CD4-positive, alpha-beta T cell treated with Interleukin-4 for 4 hours (primary cell): ENCODE results near the gene COL4A6.

Source experiments
- DNase-seq: peaks from one replicate; pipeline ENCODE4 v3.0.0-alpha.2; 2020

The COL4A6 gene

DNA sequence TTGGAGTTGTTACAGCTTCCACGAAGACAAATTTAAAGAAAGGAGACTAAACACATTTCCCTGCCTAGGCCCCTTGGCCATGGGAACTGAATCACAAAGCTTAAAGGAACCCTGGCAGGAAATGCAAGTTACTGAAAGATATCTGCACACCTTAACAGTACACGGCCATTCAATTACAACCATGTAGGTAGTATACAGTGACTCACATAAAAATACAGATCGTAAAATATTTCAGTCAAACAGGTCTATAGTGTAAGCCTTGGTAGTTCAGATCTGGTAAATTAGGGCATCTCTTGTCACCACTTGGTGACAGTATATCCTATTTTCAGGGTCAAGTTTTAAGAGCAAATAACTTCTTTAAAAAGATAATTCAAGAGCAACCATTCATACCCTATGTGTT lies 234.7 kb downstream of the COL4A6 start:
- DNase-seq: no peak

DNA sequence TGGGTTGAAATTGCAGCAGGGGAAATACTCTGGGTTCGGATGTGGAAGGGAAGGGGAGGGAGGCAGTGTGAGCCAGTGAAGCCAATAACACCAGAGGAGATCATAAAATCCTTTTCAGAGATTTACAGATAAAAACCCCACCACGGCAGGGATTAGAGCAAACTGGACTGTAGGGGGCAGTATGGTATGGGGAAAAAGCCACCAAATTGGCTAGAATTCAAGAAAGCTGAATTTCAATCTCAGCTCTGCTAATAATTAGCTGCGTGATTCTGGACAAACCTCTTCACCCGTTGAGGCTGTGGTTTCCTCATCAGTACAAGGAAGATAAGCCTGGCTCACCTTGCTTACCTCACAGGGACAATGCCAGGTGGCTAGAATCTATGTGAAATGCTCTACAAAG lies 238.5 kb downstream of the COL4A6 start:
- DNase-seq: peak; percentile 2

DNA sequence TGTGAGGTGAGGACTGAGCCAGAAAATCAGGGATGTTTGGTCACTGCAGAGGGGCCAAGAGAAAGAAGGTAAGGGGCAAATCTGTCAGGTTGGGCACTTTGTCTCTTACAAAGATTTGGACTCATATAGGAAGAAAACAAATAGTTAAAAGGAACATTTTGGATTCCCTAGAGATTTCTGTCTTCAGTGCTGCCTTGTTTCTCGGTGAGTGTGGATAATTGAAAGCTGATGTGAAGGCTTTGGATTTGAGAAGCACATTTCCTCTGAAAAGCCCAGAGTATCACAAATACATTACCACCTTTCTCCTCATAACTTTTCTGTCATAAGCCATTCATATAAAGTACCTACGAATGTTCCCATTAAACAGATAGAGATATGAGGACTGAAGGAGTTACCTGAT lies 239.2 kb downstream of the COL4A6 start:
- DNase-seq: no peak

DNA sequence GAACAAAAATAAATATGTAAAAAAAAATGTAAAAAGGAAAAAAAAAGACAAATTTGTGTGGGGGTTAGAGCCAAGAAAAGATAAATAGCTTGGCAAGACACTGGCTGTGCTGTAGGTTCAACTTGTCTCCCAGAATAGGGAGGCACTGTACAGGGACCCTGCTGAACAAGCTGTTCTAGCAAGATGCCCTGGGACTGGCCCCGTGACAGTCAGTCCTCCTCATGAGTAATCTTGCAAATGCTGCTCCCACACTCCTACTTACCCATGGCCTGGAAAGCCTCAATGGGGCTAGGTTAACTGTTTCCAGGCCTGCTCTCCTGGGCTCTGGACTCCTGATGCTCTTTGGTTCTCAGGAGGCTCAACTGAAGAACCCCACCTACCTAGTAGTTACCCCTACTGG lies 239.8 kb downstream of the COL4A6 start:
- DNase-seq: no peak

DNA sequence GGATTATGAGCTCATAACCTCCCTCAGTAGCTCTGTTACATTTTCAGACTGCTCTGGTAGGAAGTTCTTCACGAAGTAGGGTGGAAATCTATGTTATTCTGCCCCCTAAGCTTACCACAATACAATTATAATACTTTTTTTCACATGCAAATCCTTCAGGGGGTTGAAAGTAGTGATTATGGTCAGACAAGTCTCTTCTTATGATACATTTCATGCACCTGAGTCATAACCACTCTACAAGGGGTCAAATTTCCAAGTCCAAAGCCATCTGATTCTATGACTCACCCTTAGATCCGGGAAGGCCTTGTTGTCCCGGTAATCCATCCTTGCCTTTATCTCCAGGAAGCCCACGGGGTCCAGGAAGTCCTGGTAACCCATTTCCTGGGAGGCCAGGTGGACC lies 251.4 kb downstream of the COL4A6 start:
- DNase-seq: no peak

DNA sequence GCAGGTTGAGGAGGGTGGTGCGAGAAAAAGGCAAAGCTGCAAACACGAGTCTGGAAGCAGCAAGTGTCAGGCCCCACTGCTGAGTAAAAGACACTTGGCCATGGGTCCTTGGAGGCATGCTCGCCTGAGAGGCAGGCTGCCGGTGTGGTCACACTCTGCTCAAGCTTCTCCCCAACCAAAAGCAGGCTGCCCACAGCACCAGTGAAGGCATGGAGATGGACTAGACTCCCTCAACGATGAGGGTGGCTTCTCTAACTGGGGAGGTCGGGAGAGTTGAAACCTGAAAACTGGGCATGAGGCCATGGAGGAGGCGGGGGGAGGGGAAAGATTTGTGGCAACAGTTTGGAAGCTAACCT lies 260.1 kb downstream of the COL4A6 start:
- DNase-seq: no peak

DNA sequence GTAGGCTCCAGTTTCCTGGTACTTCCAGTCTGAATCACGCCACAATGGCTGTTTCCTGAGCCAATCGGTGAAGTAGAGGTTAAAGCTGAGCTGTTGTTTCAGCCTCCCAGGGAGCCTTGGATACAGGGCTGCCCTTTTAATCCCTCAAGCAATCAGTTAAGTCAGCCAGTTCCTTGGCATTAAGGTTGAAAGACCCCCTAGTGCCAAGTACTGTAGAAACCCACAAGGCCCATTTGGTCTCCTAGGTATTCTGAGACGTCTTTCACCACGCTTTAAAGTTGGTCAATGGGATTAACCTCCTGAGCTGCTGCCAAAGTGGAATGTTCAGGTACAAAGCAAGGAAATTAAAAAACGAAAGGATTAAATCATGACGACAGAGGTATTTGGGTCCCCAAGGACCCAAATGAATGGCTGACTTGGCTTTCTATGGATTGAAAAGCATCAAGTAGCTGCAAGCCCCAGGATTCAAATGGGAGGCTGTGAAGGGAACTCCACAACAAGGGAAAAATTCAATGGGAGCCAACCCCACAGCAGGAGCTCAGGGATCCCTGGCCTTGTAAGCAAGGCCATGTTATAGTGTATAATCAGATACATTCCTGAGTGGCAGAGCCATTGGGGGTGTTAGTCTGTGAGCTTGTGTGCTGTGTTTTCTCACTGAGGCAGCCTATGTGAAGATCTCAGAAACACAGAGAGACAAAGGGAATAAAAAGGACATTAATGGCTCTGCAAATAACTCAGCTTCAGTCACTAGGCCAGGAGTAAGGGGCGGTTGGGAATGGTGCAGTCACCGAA lies 260.7 kb downstream of the COL4A6 start:
- DNase-seq: no peak

DNA sequence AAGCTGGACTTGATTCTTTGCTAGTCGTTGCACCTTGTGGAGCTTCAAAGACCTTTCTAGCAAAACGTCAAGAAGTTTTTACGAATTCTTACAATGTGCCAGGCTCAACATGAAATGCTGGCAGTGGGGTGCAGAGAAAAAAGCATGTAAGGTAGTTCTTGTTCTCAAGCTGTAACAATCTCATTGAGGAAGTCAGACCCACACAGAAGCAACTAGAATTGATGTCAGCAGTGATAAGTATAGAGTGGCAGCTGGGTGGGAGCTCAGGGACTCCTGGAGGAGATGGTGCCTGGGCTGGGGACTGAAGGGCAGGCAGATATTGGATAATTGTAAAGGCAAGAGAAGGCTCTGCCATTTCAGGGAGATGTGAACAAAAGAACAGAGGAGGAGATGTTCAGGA lies 264.3 kb downstream of the COL4A6 start:
- no peak for DNase-seq

DNA sequence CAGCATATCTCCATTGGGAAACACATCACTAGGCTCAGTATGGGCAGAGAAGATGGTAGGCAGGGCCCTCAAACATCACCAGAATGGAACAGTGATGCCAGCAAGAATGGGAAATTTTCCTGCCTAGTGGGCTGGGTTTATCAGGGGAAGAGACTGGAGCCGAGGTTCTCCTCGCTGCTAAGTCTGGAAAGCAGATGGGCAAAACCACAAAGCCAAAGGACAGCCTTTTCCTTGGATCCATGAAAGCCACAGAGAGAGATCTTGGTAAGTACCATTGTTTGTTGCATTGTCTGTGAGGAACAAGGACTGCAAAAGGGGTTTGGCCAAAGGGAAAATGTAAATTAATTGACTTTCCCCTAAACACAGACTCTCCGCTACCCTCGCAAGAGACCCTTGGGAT lies 266.6 kb downstream of the COL4A6 start:
- DNase-seq: no peak

DNA sequence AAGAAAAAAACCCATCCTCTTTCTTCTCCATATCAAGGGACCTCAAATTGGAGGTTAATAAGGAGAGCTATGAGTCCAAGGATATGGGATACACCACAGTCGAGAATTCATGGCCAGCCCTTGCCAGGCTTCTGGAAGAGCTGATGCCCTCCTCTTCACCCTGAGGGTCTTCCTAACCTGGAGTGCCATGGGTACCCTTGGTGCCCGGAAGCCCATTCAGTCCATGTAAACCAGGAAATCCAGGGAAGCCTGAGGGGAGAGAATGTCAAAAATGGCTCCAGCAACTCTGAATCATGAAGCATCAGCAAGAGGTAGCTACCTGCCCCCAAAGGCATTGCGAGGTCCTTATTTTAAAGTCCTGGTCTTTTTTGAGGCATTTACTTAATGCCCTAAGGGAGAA lies 268.5 kb downstream of the COL4A6 start:
- no peak for DNase-seq

DNA sequence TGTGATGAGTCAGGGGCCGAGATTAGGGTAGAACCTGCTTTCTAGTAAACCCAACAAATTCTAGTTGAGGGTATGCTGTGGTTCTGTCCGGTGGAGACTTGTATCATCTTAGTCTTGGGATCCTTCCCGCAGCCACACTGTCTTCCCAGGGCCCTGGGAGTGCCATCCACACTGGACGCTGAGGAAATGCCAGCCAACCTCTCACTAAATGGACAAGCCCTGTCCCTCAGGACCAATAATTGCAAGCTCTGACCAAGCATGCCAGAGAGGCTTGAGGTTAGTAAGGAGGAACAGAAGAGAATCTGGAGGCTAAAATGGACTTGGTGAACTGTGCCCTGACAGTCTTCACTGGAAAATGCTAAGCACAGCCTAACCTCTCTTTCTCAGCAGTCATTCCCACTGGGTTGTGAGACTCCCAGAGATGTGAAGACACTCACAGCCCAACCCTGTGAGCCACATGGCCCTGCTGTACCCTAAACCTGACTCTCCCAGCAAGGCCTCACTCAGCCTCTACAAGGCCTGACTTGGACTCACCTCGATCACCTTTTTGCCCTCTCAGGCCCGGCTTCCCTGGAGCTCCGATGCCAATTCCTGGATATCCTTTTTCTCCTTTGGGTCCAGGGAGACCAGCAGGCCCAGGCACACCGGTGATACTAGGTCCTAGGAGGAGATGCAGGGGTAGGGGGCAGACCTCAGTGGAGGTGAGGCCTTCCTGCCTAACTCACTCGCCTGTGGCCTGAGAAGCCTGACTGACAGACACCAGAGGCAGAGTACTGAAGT lies 269.1 kb downstream of the COL4A6 start:
- no peak for DNase-seq

DNA sequence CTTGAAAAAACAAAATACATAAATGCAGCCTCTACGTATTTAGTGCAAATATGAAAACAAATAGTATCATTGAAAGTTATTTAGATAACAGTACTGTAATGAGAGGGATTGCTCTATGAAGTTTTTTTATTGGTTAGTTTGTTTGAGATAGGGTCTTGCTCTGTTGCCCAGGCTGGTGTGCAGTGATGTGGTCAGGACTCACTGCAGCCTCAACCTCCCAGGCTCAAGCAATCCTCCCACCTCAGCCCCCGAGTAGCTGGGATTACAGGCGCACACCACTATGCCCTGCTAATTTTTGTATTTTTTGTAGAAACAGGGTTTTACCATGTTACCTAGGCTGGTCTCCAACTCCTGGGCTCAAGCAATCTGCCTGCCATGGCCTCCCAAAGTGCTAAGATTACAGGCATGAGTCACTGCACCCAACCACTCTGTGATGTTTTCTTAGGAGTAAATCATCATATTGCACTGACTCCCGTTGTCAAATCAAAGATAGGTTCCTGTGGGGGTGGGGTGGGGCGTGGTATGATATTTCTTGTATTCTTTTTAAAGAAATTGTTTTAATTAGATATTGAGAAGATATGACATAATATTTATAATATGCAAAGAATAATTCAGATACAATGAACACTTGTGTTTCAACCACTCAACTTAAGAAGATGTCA lies 270.9 kb downstream of the COL4A6 start:
- DNase-seq: no peak

DNA sequence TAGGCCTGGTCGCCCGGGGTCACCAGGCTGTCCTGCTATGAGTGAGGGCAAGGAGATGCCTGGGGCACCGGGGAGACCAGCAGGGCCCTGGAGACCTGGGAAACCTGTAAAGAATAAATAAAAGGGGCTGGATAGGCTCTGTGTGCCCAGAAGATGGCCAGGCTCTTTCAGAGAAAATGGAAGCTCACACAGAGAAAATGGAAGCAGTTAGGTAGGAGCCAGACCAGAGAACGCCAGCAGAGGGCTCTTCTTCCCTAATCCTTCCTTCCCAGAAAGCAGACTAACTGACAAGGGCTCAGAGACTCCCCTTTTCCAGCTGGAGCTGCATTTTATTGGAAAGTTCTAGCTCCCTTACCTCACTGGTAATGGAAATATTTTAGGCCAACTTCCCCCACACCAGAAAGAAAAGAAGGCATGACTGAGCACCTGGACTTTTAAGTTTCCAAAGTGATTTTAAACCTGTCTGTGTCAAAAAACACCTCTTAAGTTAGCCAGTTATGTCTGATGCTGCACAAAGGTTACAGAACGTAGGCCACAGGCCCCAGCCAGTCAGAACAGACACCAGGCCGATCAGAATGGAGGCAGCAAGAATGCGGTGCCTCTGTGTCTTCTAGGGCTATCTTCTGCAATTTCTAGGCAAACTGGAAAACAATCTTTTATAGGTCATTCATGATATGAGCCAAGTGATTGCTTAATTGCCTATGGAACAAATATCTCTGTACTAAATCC lies 272.7 kb downstream of the COL4A6 start:
- no peak for DNase-seq

DNA sequence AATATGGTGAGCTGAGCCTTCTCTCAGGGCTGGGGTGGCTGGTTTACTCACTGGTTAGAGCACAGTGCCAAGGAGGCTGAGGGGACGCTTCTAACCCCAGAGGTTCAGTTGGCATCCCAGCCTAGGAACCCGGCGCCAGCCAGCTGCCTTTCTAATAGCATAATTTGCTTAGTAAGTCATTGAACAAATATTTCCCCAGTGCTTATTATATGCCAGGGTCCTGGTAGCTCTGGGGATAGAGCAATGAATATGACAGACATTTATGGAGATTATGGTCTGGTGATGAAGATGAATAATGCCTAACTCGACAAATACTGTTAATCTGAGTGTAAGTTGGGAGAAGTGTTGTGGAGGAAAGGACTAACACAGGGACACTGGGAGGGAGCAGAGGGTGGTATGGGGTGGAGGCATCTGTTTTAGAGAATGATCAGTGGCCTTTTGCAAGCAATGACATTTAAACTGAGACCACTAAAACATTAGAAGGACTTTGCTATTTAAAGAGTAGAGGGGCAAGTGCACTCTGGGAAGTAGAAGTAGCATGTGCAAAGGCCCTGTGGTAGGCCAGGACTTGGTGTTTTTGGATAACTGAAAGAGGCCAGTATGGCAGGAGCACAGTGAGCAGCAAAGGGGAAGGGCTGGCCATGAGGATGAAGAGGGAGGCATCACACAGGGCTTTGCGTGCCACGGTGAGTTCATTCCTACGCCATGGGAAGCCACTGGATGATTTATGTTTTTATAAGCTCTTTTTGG lies 274.7 kb downstream of the COL4A6 start:
- DNase-seq: no peak

DNA sequence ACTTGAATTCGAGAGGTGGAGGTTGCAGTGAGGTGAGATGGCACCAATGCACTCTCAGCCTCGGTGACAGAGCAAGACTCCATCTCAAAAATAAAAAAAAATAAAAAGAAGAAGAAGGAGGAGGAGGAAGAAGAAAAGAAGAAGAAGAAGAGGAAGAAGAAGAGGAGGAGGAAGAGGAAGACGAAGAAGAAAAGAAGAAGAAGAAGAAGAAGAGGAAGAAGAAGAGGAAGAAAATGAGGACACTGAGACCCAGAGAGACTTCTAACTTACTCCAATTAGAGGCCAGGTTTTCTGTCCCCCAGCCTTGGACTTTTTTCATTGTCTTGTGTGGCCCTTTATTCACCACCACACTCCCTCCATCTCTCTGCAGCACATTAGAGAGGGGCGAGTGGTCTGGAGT lies 276.0 kb downstream of the COL4A6 start:
- DNase-seq: no peak

DNA sequence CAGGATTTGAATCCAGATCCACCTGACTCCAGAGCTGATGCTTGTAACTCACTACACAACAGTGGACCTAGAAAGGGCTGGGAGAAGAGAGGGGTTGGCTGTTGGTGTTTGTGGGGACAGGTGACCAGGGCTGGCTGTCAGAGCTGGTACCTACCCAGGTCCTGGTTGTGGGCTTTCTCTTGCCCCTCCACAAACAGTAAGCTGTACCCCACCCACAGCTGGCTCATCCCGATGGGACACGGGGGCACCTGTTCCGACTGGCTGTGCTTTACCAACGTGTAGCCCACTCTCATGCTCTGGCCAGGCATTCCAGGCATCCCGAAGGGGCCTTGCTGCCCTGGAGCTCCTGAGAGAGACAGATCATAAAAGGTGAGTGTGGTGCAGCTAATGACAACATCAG lies 277.9 kb downstream of the COL4A6 start:
- no peak for DNase-seq

DNA sequence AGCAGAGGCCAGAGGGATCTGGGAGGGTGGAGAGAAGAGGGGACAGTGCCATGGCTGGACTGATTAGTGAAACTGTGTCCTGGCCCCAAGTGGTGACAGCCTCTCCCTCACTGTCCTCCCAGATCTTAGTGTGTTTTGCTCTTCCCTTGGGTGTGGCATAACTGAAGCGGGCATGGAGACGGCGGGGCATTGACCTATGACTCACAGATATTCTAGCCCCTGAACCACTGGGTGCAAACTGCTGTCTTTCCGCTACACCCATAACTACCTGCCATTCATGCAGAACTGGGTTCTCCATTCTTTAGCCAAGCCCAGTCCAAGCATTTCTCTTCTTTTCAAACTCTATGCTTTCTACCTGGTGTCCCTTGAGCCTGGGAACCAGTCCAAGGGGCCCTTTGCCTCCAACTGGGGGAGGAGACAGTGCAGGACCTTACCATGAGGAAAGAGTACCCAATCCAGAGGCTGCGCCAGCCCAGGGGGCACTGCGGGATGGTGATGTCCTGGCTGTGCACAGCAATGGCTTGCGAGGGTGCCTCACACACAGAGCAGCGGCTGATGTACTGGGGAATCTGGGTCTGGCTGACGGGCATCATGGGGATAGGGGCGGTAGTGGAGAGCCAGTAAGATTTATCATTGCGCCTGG lies 279.1 kb downstream of the COL4A6 start:
- DNase-seq: no peak

DNA sequence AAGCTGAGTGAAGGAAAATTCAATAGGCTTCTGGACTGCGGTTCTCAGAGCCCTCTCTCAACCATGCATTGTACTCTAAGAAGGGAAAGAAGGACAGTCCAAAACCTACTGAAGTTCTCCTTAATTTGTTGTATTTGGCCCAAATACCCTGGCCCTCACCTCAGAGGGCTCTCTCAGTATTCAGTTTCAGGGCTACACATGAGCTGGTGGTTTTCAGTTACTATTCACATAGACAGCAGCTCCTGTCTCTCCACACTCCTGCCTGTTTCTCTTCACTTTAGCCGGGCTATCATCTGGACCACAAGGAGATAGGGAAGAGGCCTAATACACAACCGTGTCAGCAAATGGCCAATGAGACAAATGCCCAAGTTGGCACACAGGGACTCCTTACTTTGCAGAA lies 280.6 kb downstream of the COL4A6 start:
- no peak for DNase-seq

DNA sequence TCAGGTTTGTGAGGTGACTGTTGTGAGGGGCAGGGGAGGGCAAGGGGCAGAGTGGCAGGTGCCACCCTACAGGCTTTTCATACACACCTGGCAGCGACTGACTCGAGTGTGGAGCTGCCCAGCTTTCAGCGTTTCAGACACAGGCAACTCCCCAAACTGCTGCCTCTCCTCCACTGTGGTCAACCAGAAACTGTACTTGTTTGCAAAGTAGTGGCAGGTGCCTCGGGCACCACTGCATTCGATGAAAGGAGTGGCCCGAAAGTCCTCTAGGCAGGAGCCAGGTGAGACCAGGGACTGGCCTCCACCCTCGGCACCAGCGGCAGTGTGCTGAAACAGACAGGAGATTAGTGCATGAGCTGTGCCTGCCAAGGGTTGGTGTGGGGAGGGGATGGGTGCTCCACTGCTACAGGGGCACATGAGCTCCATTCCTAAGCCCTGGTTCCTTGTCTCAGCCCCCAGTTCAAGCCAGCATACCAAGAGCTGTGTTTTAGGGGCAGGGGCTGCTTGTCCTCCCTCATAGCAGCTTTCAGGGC lies 281.2 kb downstream of the COL4A6 start:
- DNase-seq: no peak

DNA sequence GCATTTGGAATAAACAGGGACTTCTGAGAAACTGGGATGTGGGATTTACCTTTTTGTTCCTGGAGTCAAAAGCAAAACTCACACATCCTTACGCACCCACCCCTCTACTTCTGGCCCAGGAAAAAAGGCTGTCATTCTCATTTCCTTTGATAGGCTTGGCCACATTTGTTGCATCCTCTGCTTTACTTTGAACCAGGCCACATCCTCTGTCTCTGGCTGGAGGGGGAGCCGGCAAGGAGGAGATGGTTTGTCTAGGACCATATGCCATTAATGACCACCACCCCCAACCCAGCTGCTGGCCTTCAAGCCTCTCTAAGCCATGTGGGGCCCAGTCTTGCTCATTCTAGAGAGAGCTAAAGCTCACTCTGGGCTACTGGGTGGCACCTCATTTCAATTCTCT lies 282.1 kb downstream of the COL4A6 start:
- DNase-seq: no peak

DNA sequence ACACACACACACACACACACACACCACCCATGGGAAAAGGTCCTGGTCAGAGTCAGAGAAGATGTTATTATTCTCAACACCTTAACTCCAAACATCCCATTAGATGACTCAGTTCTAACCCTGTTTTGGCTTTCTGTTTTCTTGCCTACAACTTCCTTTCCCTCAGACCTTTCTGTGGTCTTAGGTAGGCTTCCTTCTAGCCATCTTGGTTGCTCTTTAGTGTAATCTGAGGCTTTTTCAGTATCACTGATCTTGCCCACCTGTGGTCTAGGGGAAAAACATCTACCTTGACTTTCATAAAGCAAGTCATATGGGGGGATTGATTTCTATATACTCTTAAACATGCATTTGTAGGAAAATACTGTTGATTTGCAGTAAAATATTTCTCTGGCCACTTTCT lies 289.7 kb downstream of the COL4A6 start:
- DNase-seq: no peak
